ELF-1 (cell line): ENCODE measurements around the gene MIEN1.
"Not testable (repeated sequence)": the region's sequence is repeated elsewhere in the genome, so short reads cannot be mapped to it uniquely, and the experiment has no call there.

ENCODE experiments used
- DNase-seq: peaks from one replicate; pipeline ENCODE4 v3.0.0-alpha.2; 2016; ENCODE audit warnings: low read depth, low spot score

The MIEN1 gene

GRCh38 chr17:39716073-39716818, 14.1 kb downstream of the MIEN1 start:
- no peak for DNase-seq

- no peak for DNase-seq
Measured at GRCh38 chr17:39715375-39716072, 14.8 kb downstream of the MIEN1 start.

DNA sequence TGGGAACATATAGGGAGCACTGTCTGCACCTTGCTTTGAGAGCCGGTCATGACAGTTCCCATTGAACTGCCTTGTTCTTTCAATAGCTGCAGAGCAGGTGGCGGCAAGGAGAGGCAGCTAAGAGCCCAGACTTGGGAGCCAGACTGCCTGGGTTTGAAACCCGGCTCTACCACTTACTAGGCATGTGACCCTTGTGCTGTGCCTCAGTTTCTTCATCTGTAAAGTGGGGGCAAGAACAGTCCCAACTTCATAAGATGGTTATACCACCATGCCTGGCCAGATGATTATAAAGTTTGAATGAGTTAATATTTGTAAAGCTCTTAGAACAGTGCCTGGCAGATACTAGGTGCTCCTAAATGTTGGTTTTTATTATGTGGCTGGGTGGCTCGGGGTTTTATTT, 16.1 kb downstream of the MIEN1 start:
- no peak for DNase-seq

DNA sequence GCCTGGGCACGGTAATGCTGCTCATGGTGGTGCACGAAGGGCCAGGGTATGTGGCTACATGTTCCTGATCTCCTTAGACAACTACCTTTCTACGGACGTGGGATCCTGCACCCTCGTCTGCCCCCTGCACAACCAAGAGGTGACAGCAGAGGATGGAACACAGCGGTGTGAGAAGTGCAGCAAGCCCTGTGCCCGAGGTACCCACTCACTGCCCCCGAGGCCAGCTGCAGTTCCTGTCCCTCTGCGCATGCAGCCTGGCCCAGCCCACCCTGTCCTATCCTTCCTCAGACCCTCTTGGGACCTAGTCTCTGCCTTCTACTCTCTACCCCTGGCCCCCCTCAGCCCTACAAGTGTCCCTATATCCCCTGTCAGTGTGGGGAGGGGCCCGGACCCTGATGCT, 18.5 kb downstream of the MIEN1 start:
- no peak for DNase-seq

- not testable (repeated sequence) for DNase-seq
Measured at GRCh38 chr17:39711071-39711470, 19.3 kb downstream of the MIEN1 start.

DNA sequence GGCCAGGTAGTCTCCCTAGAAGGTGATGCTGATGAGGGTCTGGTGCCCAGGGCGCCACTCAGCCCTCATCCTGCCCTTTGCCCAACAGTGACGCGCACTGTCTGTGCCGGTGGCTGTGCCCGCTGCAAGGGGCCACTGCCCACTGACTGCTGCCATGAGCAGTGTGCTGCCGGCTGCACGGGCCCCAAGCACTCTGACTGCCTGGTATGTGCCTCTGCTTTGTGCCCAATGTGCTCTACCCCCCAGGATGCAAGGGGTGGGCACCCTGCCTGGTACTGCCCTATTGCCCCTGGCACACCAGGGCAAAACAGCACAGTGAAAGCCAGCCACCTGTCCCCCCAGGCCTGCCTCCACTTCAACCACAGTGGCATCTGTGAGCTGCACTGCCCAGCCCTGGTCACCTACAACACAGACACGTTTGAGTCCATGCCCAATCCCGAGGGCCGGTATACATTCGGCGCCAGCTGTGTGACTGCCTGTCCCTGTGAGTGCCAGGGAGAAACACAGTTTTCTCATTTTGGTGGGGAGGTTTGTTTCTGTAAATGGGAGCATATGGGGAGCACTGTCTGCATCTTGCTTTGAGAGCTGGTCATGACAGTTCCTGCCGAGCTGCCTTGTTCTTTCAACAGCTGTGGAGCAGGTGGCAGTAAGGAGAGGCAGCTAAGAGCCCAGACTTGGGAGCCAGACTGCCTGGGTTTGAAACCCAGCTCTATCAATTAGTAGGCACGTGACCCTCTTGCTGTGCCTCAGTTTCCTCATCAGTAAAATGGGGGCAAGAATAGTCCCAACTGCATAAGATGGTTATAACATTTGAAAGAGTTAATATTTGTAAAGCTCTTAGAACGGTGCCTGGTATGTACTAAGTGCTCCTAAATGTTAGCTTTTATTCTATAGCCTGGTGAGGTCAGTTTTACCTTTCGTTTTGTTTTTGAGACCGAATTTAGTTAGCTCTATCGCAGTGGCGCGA, 20.1 kb downstream of the MIEN1 start:
- no peak for DNase-seq

- DNase-seq = no peak
Measured at GRCh38 chr17:39709319-39709997, 20.9 kb downstream of the MIEN1 start.

DNA sequence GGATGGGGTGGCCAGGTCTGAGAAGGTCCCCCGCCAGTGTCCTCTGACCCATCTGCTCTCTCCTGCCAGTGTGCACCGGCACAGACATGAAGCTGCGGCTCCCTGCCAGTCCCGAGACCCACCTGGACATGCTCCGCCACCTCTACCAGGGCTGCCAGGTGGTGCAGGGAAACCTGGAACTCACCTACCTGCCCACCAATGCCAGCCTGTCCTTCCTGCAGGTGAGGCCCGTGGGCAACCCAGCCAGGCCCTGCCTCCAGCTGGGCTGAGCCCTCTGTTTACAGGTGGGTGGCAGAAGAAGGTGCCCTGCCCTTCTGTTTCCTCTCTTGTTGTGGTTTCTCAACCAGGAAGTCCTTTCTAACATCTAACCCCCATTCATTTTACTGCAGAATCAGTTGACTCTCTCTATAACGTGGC, 23.4 kb downstream of the MIEN1 start:
- no peak for DNase-seq

DNA sequence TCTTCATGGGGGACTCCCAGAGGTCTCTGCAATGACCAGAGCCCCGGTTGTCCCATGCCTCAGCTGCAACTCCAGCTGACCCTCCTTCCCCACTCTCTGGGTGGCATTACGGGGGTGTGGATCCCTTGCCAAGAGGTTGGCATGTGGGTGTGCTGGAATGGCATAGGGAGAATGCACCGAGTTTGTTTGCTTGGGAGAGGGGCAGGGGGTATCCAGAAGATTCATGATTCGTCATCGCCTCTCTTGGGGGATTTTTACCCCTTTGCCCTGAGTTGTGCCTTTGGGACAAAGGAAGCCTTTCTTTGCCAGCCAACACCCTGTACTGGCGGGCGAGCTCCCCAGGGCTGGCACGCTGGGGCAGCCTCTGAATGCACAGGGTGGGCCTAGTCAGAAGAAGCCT, 23.9 kb downstream of the MIEN1 start:
- no peak for DNase-seq

DNA sequence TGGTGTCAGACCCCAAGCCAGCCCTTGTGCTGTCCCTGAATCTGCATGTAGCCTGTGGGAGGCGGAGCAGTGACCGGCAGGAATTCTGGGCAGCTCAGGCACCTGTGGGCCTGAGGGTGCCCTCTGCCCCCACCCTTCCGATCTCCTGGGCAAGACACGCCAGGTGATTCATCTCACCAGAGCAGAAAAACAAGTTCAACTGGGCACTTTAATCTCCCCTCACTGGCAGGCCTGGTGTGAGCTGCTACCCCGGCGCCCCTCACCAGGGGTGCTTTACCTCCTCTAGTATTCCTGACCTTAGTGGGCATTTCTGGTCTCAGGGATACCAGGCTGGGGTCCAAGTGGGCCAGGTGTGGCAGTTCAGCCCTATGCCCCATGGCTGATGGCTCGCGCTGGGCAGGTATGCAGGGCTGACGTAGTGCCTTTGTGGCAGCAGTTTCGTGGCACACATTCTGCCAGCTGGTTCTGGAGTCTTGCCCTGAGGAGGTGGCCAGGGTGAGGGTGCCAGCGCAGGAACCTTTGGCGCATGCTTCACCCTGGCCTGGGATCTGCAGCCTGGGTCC, 24.5 kb downstream of the MIEN1 start:
- DNase-seq = peak; percentile 56

- DNase-seq = peak; percentile 67
Measured at GRCh38 chr17:39704821-39705551, 25.3 kb downstream of the MIEN1 start.

GRCh38 chr17:39703913-39704312, 26.4 kb downstream of the MIEN1 start:
- no peak for DNase-seq

DNA sequence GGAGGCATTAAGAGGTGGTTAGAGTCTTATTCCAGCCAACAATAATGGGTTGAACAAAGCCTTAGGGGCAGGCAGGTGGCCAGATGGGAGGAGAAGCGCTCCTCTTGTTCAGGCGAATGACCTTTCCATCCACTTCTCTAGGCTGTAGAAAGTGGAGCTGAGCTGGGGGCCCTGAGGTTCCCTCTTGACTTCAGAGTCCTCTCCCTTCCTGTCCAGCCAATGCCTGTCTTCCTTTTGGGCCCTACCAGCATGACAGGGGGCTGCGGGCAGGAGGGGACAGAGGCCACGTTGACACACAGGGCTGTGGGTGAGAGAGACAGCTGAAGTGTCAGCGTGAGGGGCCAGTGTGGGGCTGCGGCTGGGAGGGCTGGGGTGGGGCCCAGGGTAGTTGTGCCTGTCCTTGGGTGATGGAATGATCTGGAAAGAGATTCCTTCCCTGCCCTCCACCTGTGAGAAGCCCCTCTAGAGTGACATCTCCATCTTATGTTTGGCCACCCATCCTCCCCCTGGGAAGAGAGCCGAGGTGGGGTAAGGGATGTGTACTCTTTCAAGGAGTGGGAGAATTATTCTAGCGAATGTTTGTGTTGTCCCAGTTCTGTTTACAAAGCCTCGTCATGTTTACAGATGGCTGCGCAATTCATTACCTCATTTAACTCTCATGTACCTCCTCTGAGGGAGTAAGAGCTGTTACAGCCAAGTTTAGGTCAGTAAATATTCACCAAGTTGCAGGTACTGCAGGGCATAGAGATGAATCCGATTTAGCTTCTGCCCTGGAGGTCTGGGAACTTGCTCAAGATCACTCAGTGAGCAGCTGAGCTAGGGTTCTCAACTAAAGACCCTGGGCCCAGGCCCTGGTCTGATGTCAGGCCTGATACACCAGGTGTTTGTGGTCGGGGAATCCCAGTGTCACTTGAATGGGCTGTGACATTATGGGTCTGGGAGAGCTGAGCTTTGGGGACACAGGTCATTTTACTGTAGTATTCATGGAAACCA, 27.1 kb downstream of the MIEN1 start:
- DNase-seq = no peak

- no peak for DNase-seq
Measured at GRCh38 chr17:39701784-39702422, 28.4 kb downstream of the MIEN1 start.

DNA sequence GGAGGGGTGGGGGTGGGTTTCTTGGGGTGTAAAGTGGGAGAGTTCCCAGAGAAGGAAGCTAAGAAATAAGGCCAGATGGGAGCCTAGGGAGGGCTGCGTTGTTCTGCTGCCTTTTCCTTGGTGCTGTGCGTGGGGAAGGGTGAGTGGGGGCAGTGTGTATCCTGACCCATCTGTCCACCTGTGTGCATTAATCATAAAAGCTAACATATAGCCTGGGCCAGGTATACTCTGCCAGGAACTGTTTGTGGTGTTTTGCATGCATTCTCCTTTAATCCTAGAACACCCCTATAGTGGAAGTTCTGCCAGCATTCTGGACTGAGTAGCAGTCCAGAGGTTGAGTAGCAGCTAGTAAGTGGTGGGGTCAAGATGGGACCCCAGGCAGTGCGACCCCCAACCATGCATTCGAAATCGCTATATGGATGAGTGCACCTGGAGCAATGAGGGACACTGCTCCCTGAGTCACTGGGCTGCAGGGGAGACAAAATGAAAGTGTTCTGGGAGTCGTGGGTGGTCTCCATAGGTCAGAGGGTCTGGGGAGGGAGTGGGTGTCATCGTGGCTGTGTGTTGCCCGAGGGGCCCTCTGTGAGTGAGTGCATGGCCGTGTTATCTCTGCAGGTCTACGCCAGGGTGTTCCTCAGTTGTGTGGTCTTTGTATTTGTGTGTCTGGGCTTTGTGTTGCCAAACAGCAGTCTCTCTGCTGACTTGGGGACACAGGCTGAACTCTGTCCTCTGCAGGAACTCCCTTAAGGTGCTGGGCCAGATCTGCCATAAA, 29.1 kb downstream of the MIEN1 start:
- DNase-seq = peak; percentile 30

DNA sequence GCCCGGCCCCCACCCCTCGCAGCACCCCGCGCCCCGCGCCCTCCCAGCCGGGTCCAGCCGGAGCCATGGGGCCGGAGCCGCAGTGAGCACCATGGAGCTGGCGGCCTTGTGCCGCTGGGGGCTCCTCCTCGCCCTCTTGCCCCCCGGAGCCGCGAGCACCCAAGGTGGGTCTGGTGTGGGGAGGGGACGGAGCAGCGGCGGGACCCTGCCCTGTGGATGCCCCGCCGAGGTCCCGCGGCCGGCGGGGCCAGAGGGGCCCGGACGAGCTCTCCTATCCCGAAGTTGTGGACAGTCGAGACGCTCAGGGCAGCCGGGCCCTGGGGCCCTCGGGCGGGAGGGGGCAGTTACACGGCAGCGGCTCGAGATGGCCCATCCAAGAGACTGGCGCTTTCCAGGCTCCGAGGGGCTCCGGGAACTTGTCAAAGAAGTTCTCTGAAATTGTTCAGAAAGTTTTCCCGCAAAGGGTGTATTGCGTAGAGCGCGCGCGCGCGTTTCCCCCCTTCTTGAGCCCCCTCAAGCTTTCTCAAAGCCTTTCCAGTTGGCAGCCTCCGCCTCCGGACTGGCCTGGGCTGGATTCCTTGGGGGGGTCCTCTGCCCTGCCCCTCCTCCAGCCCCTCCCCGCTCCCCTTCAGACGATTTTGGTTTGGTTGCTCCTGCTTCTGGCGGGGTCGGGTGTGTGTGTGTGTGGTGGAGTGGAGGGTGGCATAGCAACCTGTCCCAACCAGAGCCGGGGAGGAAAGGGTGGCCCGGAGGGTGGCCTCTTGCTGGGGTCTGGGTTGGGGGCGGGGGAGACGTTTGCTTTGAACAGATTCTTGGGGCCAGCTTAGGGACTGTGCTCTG, 30.0 kb downstream of the MIEN1 start:
- peak; percentile 64 for DNase-seq

GRCh38 chr17:39699818-39700147, 30.5 kb downstream of the MIEN1 start, which contains the start of gene ERBB2:
ERBB2 (plus strand) TSS chr17:39700064; CDS start chr17:39700239, 175 bp downstream.
- DNase-seq = peak; percentile 85
